Transverse colon (tissue), 4 donors: Measurements from ENCODE around the gene SHE. TPM values are rescaled to one million over a fixed set of nuclear protein-coding genes. Genes with fewer than 3 reads are reported as not detected.

Source experiments
- DNase-seq: peaks from one replicate; pipeline ENCODE4 v3.0.0-alpha.2; 2019
- H3K27ac ChIP-seq, 4 donors: fragments of 200-600 bp; sonication (generic); 2 replicates each; pipeline ENCODE4 v1.5.1; 2016 to 2018; ENCODE audit warnings: inconsistent platforms in 4 of 4
- H3K27me3 ChIP-seq: fragments of 200-600 bp; sonication (generic); 2 replicates; pipeline ENCODE4 v1.5.1; 2017; ENCODE audit warnings: inconsistent platforms
- H3K36me3 ChIP-seq, 4 donors: fragments of 200-600 bp; sonication (generic); 2 replicates each; pipeline ENCODE4 v1.5.1; 2017 to 2019; ENCODE audit warnings: inconsistent platforms in 4 of 4
- H3K4me1 ChIP-seq, 4 donors: fragments of 200-600 bp; sonication (generic); 2 replicates each; pipeline ENCODE4 v1.5.1; 2017 to 2020; ENCODE audit warnings: inconsistent platforms in 4 of 4
- H3K4me3 ChIP-seq, 4 donors: fragments of 200-600 bp; sonication (generic); 1 replicate in 1 of 4; 2 replicates in 3 of 4; pipeline versions ENCODE4 v1.5.1 to v1.6.1; 2017 to 2019; ENCODE audit warnings: inconsistent platforms in 4 of 4
- H3K9me3 ChIP-seq, 2 donors: fragments of 200-600 bp; sonication (generic); 2 replicates each; pipeline ENCODE4 v1.5.1; 2017 to 2019; ENCODE audit warnings: inconsistent platforms in 2 of 2
- EP300 ChIP-seq: sonication (generic); formaldehyde crosslinking; IDR thresholded peaks from one replicate; pipeline ENCODE4 v1.6.1; 2017; ENCODE audit warnings: antibody characterized with exemption, low read depth
- POLR2A ChIP-seq: fragments of 450-650 bp; IDR thresholded peaks from one replicate; pipeline ENCODE4 v1.6.1; 2016; ENCODE audit warnings: antibody characterized with exemption, mild to moderate bottlenecking, moderate library complexity
- POLR2AphosphoS5 ChIP-seq, 3 donors: sonication (generic); formaldehyde crosslinking; IDR thresholded peaks; one replicate each; pipeline ENCODE4 v1.6.1; 2016; ENCODE audit warnings: antibody characterized with exemption in 3 of 3
- WGBS, 2 donors: methylation state at CpG; one replicate each; pipeline ENCODE4 v1.1.5; 2018; ENCODE audit warnings: low coverage in 1 of 2; 5-methylcytosine and 5-hydroxymethylcytosine counted together
- in situ Hi-C, 4 donors: fragments of 200-750 bp; cut with MboI; loops; one replicate each; pipeline versions ENCODE4 v1.15.0 to v1.15.1; 2017; ENCODE audit warnings: low sequenced_read_pairs in 3 of 4, low pct_ligation_motif_present in 1 of 4, low pct_unique_long_range_greater_than_20kb in 1 of 4
- intact Hi-C: fragments of 100-400 bp; cut with DNase I; formaldehyde crosslinking; loops from one replicate; pipeline ENCODE4 v1.15.1; 2023; ENCODE audit warnings: low total_unique reads
- total RNA-seq, 4 donors: library from RNA; depleted of rRNA; stranded (reverse); fragments of >200 nt; gene quantifications; one replicate each; pipeline ENCODE4 v1.1.0, GENCODE V29; 2016
- TF ChIP-seq, protein P1 (sequence below), 5 experiments: fragments of 200-600 bp in 3 of 5; fragments of 450-650 bp in 2 of 5; sonication (generic) in 3 of 5; IDR thresholded peaks; 1 replicate in 2 of 5; 2 replicates in 3 of 5; pipeline ENCODE4 v1.5.1; 2016 to 2017; ENCODE audit warnings: antibody characterized with exemption in 5 of 5, inconsistent platforms in 3 of 5, mild to moderate bottlenecking in 2 of 5, moderate library complexity in 1 of 5

Gene SHE
- 10 to 100 TPM in 1 of 4 donors, 1 to 10 TPM in 3; 5.2 to 15.0 (median 6.7) TPM for total RNA-seq

DNA sequence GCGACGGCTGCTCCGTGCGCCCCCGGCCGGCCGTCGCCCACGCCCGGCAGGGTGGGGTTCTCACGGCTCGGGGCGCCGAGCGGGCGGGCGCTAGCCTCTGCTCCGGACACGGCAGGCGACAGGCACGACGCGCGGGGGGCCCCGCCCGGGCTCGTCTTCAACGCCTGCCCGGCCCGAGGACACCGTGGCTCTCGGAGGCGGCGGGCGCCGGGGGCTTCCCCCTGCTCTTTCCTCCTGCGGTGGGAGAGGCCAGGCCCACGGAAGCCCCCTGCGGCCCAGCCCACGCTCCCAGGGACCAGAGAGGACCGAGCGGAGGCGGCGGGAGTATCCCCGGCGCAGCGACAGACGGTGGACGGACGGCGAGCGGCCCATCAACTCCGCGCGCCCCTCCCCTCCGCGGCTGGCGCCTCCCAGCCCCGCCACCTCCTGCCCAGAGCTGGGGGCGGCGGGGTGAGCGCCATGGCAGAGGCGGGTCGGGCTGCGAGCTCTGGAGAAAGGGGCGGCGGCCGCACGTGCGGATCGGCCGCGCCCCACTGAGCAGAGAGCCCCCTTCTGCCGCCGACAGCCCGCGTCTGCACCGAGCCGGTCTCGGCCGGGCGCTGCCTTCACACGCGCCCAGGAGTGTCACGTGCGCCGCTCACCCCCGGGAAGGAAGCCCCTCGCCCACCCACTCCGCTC is at the start of gene SHE, which contains the start of gene TDRD10:
Gene SHE, minus strand, starts transcription at position 347 of the 678 bp plus-strand sequence. CDS start 386 bp downstream, outside the sequence.
Gene TDRD10, plus strand, starts transcription at position 154 of the 678 bp plus-strand sequence. CDS start 4,685 bp downstream, outside the sequence.
- Histone ChIP-seq H3K4me3 (peak within 1 kb of the TSS; percentile 22 to 46 (median 35)), H3K27me3 (peaks cover 73% of the 10 kb centered on the region)

DNA sequence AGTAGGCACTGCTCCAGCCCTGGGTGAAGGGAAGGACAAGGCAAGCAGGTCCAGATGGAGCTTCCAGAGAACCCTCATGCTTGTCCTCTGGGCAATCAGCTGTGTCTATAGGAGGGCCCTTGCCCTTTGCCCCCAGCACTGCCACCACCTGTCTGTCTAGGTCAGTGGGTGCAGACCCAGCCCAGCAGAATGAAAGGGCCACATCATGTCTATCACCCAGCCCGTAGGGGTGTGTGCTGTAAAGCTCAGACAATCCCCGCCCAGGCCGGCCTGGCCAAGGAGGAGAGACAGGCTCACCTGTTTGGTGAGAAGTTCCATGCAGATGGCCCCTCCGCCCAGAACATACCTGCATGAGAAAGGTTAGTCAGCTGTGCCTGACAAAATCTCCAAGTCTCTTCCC is 49.3 kb upstream of the SHE start:
- 82% methylated on average over 4 of the region's 4 CpGs; no CpG with 5 or more reads in 1 of the 2 donors for WGBS, 2 donors
- in situ Hi-C loops (loop anchor here in 1 of 4 donors (25.0 kb wide), 1 partner anchor 336 kb away; no protein-coding TSS in a partner anchor), intact Hi-C loops (loop anchor here (10.0 kb wide), 1 partner anchor 513 kb away; the partner anchor contains the start of gene EFNA4)
- H3K27ac ChIP-seq: no peak overlapping the region
- TF ChIP-seq EP300 (no peak), POLR2AphosphoS5 (IDR thresholded peaks at IDR 0.05) (no peak), POLR2A (no peak)
- TF ChIP-seq, protein P1, sequence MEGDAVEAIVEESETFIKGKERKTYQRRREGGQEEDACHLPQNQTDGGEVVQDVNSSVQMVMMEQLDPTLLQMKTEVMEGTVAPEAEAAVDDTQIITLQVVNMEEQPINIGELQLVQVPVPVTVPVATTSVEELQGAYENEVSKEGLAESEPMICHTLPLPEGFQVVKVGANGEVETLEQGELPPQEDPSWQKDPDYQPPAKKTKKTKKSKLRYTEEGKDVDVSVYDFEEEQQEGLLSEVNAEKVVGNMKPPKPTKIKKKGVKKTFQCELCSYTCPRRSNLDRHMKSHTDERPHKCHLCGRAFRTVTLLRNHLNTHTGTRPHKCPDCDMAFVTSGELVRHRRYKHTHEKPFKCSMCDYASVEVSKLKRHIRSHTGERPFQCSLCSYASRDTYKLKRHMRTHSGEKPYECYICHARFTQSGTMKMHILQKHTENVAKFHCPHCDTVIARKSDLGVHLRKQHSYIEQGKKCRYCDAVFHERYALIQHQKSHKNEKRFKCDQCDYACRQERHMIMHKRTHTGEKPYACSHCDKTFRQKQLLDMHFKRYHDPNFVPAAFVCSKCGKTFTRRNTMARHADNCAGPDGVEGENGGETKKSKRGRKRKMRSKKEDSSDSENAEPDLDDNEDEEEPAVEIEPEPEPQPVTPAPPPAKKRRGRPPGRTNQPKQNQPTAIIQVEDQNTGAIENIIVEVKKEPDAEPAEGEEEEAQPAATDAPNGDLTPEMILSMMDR (IDR thresholded peaks at IDR 0.05): no peak
- peak; percentile 40 for DNase-seq
- H3K4me1 ChIP-seq: peaks cover under 1 to 42% (median 9%) of the 10 kb centered on the region in 4 donors
- H3K36me3 ChIP-seq: peaks cover 0 to 60% (median 28%) of the 10 kb centered on the region in 4 donors
- H3K27me3 ChIP-seq: no peaks in the 10 kb centered on the region
- no peak overlapping the region for H3K4me3 ChIP-seq
- no peaks in the 10 kb centered on the region for H3K9me3 ChIP-seq

More for the DNA sequence above, at the start of gene SHE, which contains the start of gene TDRD10:
- TF ChIP-seq EP300 (no peak), POLR2A (no peak), POLR2AphosphoS5 (IDR thresholded peaks at IDR 0.05) (no peak)
- TF ChIP-seq, protein P1 (IDR thresholded peaks at IDR 0.05): no peak
- Histone ChIP-seq H3K4me1 (peaks cover 3 to 18% (median 9%) of the 10 kb centered on the region in 4 donors), H3K36me3 (no peaks in the 10 kb centered on the region), H3K9me3 (no peaks in the 10 kb centered on the region), H3K27ac (peak within 1 kb of the TSS; percentile 46 to 70 (median 56))
- DNase-seq: peak; percentile 9
- intact Hi-C loops: no loop called here
- WGBS, 2 donors: 12% methylated on average over 55 of the region's 90 CpGs; no CpG with 5 or more reads in 1 of the 2 donors
- in situ Hi-C loops: no loop called here

DNA sequence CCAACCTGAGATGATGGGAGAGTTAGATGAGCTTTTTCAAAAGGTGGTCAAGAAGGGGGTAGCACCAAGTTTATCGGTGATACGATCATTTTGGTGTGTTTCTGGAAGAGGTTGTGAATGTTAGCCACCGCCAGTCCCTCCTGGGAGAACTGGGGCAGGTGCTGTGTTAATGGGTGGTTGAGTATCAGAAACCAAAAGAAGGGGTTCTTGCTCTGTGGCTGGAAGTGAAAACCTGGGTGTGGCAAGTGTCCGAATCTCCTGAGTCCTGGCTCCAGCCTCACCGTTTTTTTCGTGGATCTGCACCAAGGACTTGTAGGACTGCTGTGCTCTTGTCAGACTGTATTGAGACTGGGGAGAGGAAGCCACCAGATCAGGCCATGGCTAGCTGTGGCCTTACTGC is 48.4 kb upstream of the SHE start:
- H3K4me1 ChIP-seq: peaks cover 0 to 35% (median 4%) of the 10 kb centered on the region in 4 donors
- H3K27ac ChIP-seq: no peak overlapping the region
- H3K36me3 ChIP-seq: peaks cover 0 to 59% (median 28%) of the 10 kb centered on the region in 4 donors
- DNase-seq: no peak
- no peak for TF ChIP-seq EP300
- no peak for TF ChIP-seq POLR2A
- no peak for TF ChIP-seq POLR2AphosphoS5 (IDR thresholded peaks at IDR 0.05)
- TF ChIP-seq, protein P1 (IDR thresholded peaks at IDR 0.05): no peak
- in situ Hi-C loops: loop anchor here in 1 of 4 donors (25.0 kb wide), 1 partner anchor 337 kb away; no protein-coding TSS in a partner anchor
- WGBS, 2 donors: 56% methylated on average over 6 of the region's 6 CpGs; no CpG with 5 or more reads in 1 of the 2 donors
- no peak overlapping the region for H3K4me3 ChIP-seq
- H3K27me3 ChIP-seq: no peaks in the 10 kb centered on the region
- no peaks in the 10 kb centered on the region for H3K9me3 ChIP-seq
- intact Hi-C loops: loop anchor here (10.0 kb wide), 1 partner anchor 514 kb away; the partner anchor contains the start of gene EFNA4

DNA sequence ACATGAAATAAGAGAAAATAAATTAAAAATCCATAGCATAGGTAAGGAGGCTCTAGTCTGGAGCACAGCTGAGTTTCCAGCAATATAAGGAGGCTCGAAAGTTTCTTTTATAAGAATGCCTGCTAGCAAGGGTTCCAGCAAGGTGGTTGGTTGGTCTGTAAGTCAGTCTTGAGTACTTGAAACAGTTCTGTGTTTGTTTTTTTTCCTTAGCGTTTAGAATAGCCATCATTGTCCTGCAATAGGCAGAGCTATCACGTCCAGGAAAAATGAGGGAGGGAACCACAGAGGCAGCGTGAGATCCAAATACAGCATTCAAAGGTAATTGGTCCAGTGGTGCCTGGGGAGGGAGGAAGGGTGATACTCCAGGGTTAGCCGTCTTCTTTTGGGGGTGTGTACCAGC is 47.9 kb upstream of the SHE start:
- Histone ChIP-seq H3K4me1 (peaks cover 0 to 35% (median 4%) of the 10 kb centered on the region in 4 donors), H3K36me3 (peaks cover 0 to 53% (median 26%) of the 10 kb centered on the region in 4 donors), H3K27me3 (no peaks in the 10 kb centered on the region), H3K4me3 (no peak overlapping the region), H3K9me3 (no peaks in the 10 kb centered on the region), H3K27ac (no peak overlapping the region)
- no peak for DNase-seq
- WGBS, 2 donors: 58 to 59% methylated on average over 5 of the region's 5 CpGs
- intact Hi-C loops: loop anchor here (10.0 kb wide), 1 partner anchor 515 kb away; the partner anchor contains the start of gene EFNA4
- in situ Hi-C loops: loop anchor here in 1 of 4 donors (25.0 kb wide), 1 partner anchor 337 kb away; no protein-coding TSS in a partner anchor
- TF ChIP-seq POLR2AphosphoS5 (IDR thresholded peaks at IDR 0.05) (no peak), EP300 (no peak), POLR2A (no peak)
- TF ChIP-seq, protein P1 (IDR thresholded peaks at IDR 0.05): no peak
